NK-92 (cell line): Measurements from ENCODE around the gene SLC49A3.

Source experiments
- DNase-seq: peaks from one replicate; lab custom pipeline; 2025; ENCODE audit not compliant: unreplicated experiment; lab: John Stamatoyannopoulos, UW

Gene SLC49A3

GRCh38 chr4:634599-634985, 54.4 kb downstream of the SLC49A3 start:
- no peak for DNase-seq

- DNase-seq: no peak
These were observed 54.9 kb downstream of the SLC49A3 start for GRCh38 chr4:633976-634598.

GRCh38 chr4:633406-633805, 55.5 kb downstream of the SLC49A3 start:
- no peak for DNase-seq

GRCh38 chr4:632926-633325, 56.0 kb downstream of the SLC49A3 start:
- DNase-seq: no peak

- no peak for DNase-seq
These were observed 56.7 kb downstream of the SLC49A3 start for GRCh38 chr4:632196-632790.
